ENCODE results near the gene GABBR1.

- TF ChIP-seq CTCF (conservative IDR thresholded peaks at IDR 0.05 in 1 of 2, IDR thresholded peaks at IDR 0.05 in 1 of 2; ENCODE audit: extremely low read depth in 1 of 2, insufficient read depth in 1 of 2, low read depth in 1 of 2, low read length in 2 of 2): no peak
- no peak for TF ChIP-seq EZH2 (IDR thresholded peaks at IDR 0.05; ENCODE audit: borderline replicate concordance, low read length)
These were observed 104.6 kb downstream of the GABBR1 start for GRCh38 chr6:29528300-29528931.

Data from mammary epithelial cell (primary cell).